Adrenal gland (tissue), 5 donors: ENCODE results near the gene CDK8.

Experiments used
- POLR2A ChIP-seq, 2 donors: fragments of 450-650 bp; IDR thresholded peaks; one replicate each; pipeline ENCODE4 v1.6.1; 2017; ENCODE audit warnings: antibody characterized with exemption in 2 of 2, mild to moderate bottlenecking in 2 of 2, moderate library complexity in 1 of 2
- TF ChIP-seq, protein P1 (sequence below), 6 experiments: fragments of 450-650 bp in 4 of 6; fragments of 200-600 bp in 2 of 6; sonication (generic) in 1 of 6; IDR thresholded peaks; 1 replicate in 5 of 6; 2 replicates in 1 of 6; pipeline versions ENCODE4 v1.5.1 to v1.8.0; 2016 to 2021; ENCODE audit warnings: antibody characterized with exemption in 6 of 6, mild to moderate bottlenecking in 2 of 6, moderate library complexity in 1 of 6
- donor health status: DM: no; HTN: no; CAD: no.

DNA sequence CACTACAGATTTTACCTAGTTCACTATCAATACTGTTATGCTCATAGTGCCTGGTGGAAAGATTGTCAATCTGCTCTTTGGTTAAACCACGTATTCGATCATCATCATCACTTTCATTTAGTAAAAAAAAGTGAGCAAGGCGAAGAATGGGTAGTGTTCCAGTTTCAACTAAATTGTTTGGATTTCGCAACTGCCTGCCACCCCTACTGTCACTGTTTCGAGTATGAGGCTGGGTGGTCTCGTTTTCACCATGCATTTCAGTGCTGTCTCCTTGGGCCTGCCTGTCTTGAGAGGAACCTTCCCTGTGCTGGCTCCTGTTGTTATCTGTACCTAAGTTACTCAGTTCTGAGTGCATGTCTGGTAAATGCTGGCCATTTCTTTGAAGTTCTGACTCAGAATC is 39.9 kb upstream of the CDK8 start:
- TF ChIP-seq, protein P1, sequence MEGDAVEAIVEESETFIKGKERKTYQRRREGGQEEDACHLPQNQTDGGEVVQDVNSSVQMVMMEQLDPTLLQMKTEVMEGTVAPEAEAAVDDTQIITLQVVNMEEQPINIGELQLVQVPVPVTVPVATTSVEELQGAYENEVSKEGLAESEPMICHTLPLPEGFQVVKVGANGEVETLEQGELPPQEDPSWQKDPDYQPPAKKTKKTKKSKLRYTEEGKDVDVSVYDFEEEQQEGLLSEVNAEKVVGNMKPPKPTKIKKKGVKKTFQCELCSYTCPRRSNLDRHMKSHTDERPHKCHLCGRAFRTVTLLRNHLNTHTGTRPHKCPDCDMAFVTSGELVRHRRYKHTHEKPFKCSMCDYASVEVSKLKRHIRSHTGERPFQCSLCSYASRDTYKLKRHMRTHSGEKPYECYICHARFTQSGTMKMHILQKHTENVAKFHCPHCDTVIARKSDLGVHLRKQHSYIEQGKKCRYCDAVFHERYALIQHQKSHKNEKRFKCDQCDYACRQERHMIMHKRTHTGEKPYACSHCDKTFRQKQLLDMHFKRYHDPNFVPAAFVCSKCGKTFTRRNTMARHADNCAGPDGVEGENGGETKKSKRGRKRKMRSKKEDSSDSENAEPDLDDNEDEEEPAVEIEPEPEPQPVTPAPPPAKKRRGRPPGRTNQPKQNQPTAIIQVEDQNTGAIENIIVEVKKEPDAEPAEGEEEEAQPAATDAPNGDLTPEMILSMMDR (IDR thresholded peaks at IDR 0.05) = no peak
- no peak for TF ChIP-seq POLR2A (IDR thresholded peaks at IDR 0.05)
